H1 (cell line): ENCODE measurements around the gene POU3F1. TPM values are rescaled to one million over a fixed set of nuclear protein-coding genes. Genes with fewer than 3 reads are reported as not detected.

ENCODE experiments used
- CTCF ChIA-PET: fragments of 300-600 bp; sonication (Branson Sonifier 250); formaldehyde crosslinking; loops from one replicate; lab custom pipeline; 2021; ENCODE audit not compliant: partially characterized antibody; lab: Charles Lee
- POLR2A ChIA-PET: fragments of 300-600 bp; sonication (Branson Sonifier 250); formaldehyde crosslinking; loops from one replicate; lab custom pipeline; 2021; ENCODE audit warnings: inconsistent platforms; ENCODE audit not compliant: partially characterized antibody; lab: Charles Lee
- DNase-seq, 2 experiments: peaks; one replicate each; pipeline versions ENCODE4 v3.0.0 to v3.0.0-alpha.2; 2010 to 2022; ENCODE audit warnings: low spot score in 2 of 2, low read depth in 1 of 2, mixed read lengths in 1 of 2
- FAIRE-seq: peaks from 2 replicates; lab custom pipeline; 2011; peaks lifted over from hg19 to GRCh38; lab: Jason Lieb, UNC
- H2AFZ ChIP-seq: 2 replicates; pipeline ENCODE4 v1.8.1; 2012; ENCODE audit warnings: low read length, inconsistent platforms
- H2AK5ac ChIP-seq: 2 replicates; pipeline ENCODE4 v1.6.1; 2013; ENCODE audit warnings: low read depth, low read length
- H2BK120ac ChIP-seq: replicated peaks from 2 replicates; pipeline ENCODE3; 2013; ENCODE audit warnings: low read depth, low read length, inconsistent platforms
- H2BK12ac ChIP-seq: 2 replicates; pipeline ENCODE4 v1.6.1; 2013; ENCODE audit warnings: low read depth, low read length
- H2BK15ac ChIP-seq: 2 replicates; pipeline ENCODE4 v1.6.1; 2013; ENCODE audit warnings: low read length
- H2BK20ac ChIP-seq: 2 replicates; pipeline ENCODE4 v1.6.1; 2013; ENCODE audit warnings: low read length
- H2BK5ac ChIP-seq: 2 replicates; pipeline ENCODE4 v1.6.1; 2013; ENCODE audit warnings: low read depth, low read length
- H3K14ac ChIP-seq: 2 replicates; pipeline ENCODE4 v1.6.1; 2013; ENCODE audit warnings: inconsistent platforms; ENCODE audit not compliant: insufficient read length
- H3K18ac ChIP-seq: 2 replicates; pipeline ENCODE4 v1.6.1; 2013; ENCODE audit warnings: low read length; ENCODE audit errors: extremely low read depth
- H3K23ac ChIP-seq: 2 replicates; pipeline ENCODE4 v1.6.1; 2013; ENCODE audit warnings: inconsistent platforms; ENCODE audit not compliant: insufficient read length
- H3K23me2 ChIP-seq: 2 replicates; pipeline ENCODE4 v1.6.1; 2013; ENCODE audit warnings: low read depth, low read length
- H3K27ac ChIP-seq: 2 replicates; pipeline ENCODE4 v1.6.1; 2011; ENCODE audit warnings: low read depth, low read length, inconsistent platforms
- H3K27me3 ChIP-seq, 4 experiments: replicated peaks in 1 of 4; 1 replicate in 1 of 4; 2 replicates in 3 of 4; pipeline versions ENCODE4 v1.6.1 to v1.8.1; 2011 to 2013; ENCODE audit warnings: low read length in 3 of 4, mild to moderate bottlenecking in 3 of 4, inconsistent platforms in 2 of 4, mixed read lengths in 2 of 4, moderate library complexity in 1 of 4; ENCODE audit not compliant: control insufficient read depth in 3 of 4, insufficient read depth in 3 of 4; ENCODE audit errors: extremely low read depth in 1 of 4
- H3K36me3 ChIP-seq, 4 experiments: 2 replicates each; pipeline versions ENCODE4 v1.6.1 to v1.8.1; 2011 to 2013; ENCODE audit warnings: mild to moderate bottlenecking in 4 of 4, low read length in 3 of 4, moderate library complexity in 2 of 4, control low read depth in 1 of 4, inconsistent platforms in 1 of 4; ENCODE audit not compliant: insufficient read depth in 4 of 4, control insufficient read depth in 2 of 4
- H3K4ac ChIP-seq: replicated peaks from 2 replicates; pipeline ENCODE3; 2013; ENCODE audit warnings: low read length, low read depth, mixed read lengths, inconsistent platforms; ENCODE audit not compliant: insufficient read length
- H3K4me1 ChIP-seq, 4 experiments: replicated peaks in 1 of 4; 1 replicate in 1 of 4; 2 replicates in 3 of 4; pipeline versions ENCODE4 v1.6.1 to v1.8.1; 2011 to 2013; ENCODE audit warnings: low read length in 3 of 4, inconsistent platforms in 2 of 4, mixed read lengths in 1 of 4; ENCODE audit not compliant: insufficient read depth in 4 of 4, control insufficient read depth in 3 of 4
- H3K4me2 ChIP-seq, 2 experiments: 2 replicates each; pipeline versions ENCODE4 v1.6.1 to v1.8.1; 2011 to 2013; ENCODE audit warnings: low read depth in 2 of 2, low read length in 2 of 2, control low read depth in 1 of 2, inconsistent platforms in 1 of 2, mild to moderate bottlenecking in 1 of 2; ENCODE audit not compliant: insufficient read depth in 1 of 2
- H3K4me3 ChIP-seq, 4 experiments: fragments of 200-600, 300-600 bp in 1 of 4; sonication (generic), shearing (Covaris generic), sonication (Bioruptor Twin) in 1 of 4; 2 replicates each; pipeline versions ENCODE4 v1.5.1 to v1.8.1; 2011 to 2016; ENCODE audit warnings: low read length in 4 of 4, low read depth in 3 of 4, control low read depth in 2 of 4, inconsistent platforms in 2 of 4, mild to moderate bottlenecking in 2 of 4, mixed read lengths in 1 of 4, moderate library complexity in 1 of 4; ENCODE audit not compliant: insufficient read depth in 2 of 4; ENCODE audit errors: extremely low read depth in 1 of 4
- H3K56ac ChIP-seq: replicated peaks from 2 replicates; pipeline ENCODE3; 2013; ENCODE audit warnings: low read depth, mild to moderate bottlenecking, mixed read lengths, low read length, inconsistent platforms; ENCODE audit not compliant: insufficient read length
- H3K79me1 ChIP-seq: 2 replicates; pipeline ENCODE4 v1.6.1; 2013; ENCODE audit warnings: low read depth, low read length, control low read depth
- H3K79me2 ChIP-seq, 2 experiments: 2 replicates each; pipeline versions ENCODE4 v1.6.1 to v1.8.1; 2012 to 2013; ENCODE audit warnings: low read length in 2 of 2, mild to moderate bottlenecking in 2 of 2, inconsistent platforms in 1 of 2; ENCODE audit not compliant: insufficient read depth in 2 of 2, control insufficient read depth in 1 of 2
- H3K9ac ChIP-seq, 4 experiments: replicated peaks in 1 of 4; 1 replicate in 1 of 4; 2 replicates in 3 of 4; pipeline versions ENCODE4 v1.6.1 to v1.8.1; 2011 to 2013; ENCODE audit warnings: low read depth in 3 of 4, low read length in 3 of 4, control low read depth in 2 of 4, mild to moderate bottlenecking in 2 of 4, moderate library complexity in 2 of 4, inconsistent platforms in 1 of 4; ENCODE audit errors: extremely low read depth in 1 of 4
- H3K9me3 ChIP-seq, 2 experiments: 2 replicates each; pipeline versions ENCODE4 v1.6.1 to v1.8.1; 2012 to 2013; ENCODE audit warnings: mild to moderate bottlenecking in 2 of 2, moderate library complexity in 2 of 2, control low read depth in 1 of 2, inconsistent platforms in 1 of 2, low read depth in 1 of 2, low read length in 1 of 2, mixed read lengths in 1 of 2; ENCODE audit not compliant: insufficient read depth in 2 of 2
- H4K20me1 ChIP-seq, 2 experiments: replicated peaks in 1 of 2; 2 replicates each; pipeline versions ENCODE3 to v1.8.1; 2011 to 2013; ENCODE audit warnings: inconsistent platforms in 2 of 2, low read length in 2 of 2, mild to moderate bottlenecking in 1 of 2; ENCODE audit not compliant: insufficient read depth in 2 of 2, control insufficient read depth in 1 of 2
- H4K5ac ChIP-seq: 2 replicates; pipeline ENCODE4 v1.6.1; 2013; ENCODE audit warnings: low read length, low read depth, mixed read lengths, inconsistent platforms; ENCODE audit not compliant: insufficient read length
- H4K8ac ChIP-seq: 2 replicates; pipeline ENCODE4 v1.8.0; 2013; ENCODE audit warnings: mild to moderate bottlenecking, moderate library complexity, low read length, inconsistent platforms; ENCODE audit not compliant: insufficient read depth; ENCODE audit errors: extremely low read depth
- H4K91ac ChIP-seq: replicated peaks from 2 replicates; pipeline ENCODE3; 2013; ENCODE audit warnings: low read length, mixed read lengths, inconsistent platforms; ENCODE audit not compliant: insufficient read length
- BACH1 ChIP-seq: IDR thresholded peaks from 2 replicates; pipeline ENCODE4 v1.6.1; 2012; ENCODE audit warnings: low read length, improper control_type of control experiment
- HDAC2 ChIP-seq, 2 experiments: fragments of 300-600 bp in 1 of 2; sonication (generic) in 1 of 2; IDR thresholded peaks; 2 replicates each; pipeline ENCODE4 v1.6.1; 2011 to 2012; ENCODE audit warnings: low read depth in 2 of 2, low read length in 2 of 2, mild to moderate bottlenecking in 2 of 2, moderate library complexity in 2 of 2, borderline replicate concordance in 1 of 2, inconsistent platforms in 1 of 2
- POLR2AphosphoS5 ChIP-seq: IDR thresholded peaks from 2 replicates; pipeline ENCODE4 v1.6.1; 2011; ENCODE audit warnings: low read depth, low read length
- RXRA ChIP-seq: IDR thresholded peaks from 2 replicates; pipeline ENCODE4 v1.6.1; 2011; ENCODE audit warnings: low read depth, mild to moderate bottlenecking, low read length, moderate library complexity; ENCODE audit not compliant: insufficient read depth
- WGBS, 2 experiments: shearing (Covaris generic) in 1 of 2; methylation state at CpG; one replicate each; pipeline versions ENCODE4 v1.1.6 to v1.1.7; 2013 to 2015; ENCODE audit warnings: low lambda C conversion rate in 2 of 2, mixed read lengths in 2 of 2, inconsistent platforms in 1 of 2, low coverage in 1 of 2, missing lambda C conversion rate in 1 of 2; ENCODE audit not compliant: insufficient replicate concordance in 2 of 2, insufficient coverage in 1 of 2, insufficient read length in 1 of 2; ENCODE audit errors: extremely low coverage in 1 of 2, missing lambda C conversion rate in 1 of 2; 5-methylcytosine and 5-hydroxymethylcytosine counted together
- polyA plus RNA-seq, 7 experiments: library from polyadenylated mRNA; depleted of rRNA in 3 of 7; stranded (reverse) in 5 of 7; unstranded in 2 of 7; fragments of >200 nt in 5 of 7; fragments of 200-250 nt in 2 of 7; gene quantifications; 1 replicate in 5 of 7; 2 replicates in 1 of 7; 4 replicates in 1 of 7; pipeline versions ENCODE4 v1.2.1 to v1.2.3, GENCODE V29; 2011 to 2013; ENCODE audit warnings: missing spikeins in 2 of 7, mixed read lengths in 2 of 7
- total RNA-seq: library from RNA; stranded (reverse); fragmentation: NEBNext Ultra II Directional; extraction: Animal tissue kit (Norgen Biotek cat#: 25700); gene quantifications from 2 replicates; pipeline ENCODE4 v1.2.1, GENCODE V29; 2021

POU3F1 gene
- total and polyA plus RNA-seq, 2 of the 8 experiments (the other 6 are each of a cell fraction or from before 2014, with no cell fraction given) = 4.2 to 10.8 TPM

- Histone ChIP-seq H3K18ac (no peak overlapping the region), H4K91ac (no peak overlapping the region), H4K8ac (no peak overlapping the region), H3K23ac (no peak overlapping the region), H3K79me2 (no peaks in the 10 kb centered on the region), H3K23me2 (no peaks in the 10 kb centered on the region), H3K4me3 (no peak overlapping the region), H3K27me3 (no peaks in the 10 kb centered on the region), H3K9ac (no peak overlapping the region), H2AFZ (no peak overlapping the region), H2BK12ac (no peak overlapping the region; the same call in 1 of the 2 replicates), H3K79me1 (no peaks in the 10 kb centered on the region), H3K9me3 (no peaks in the 10 kb centered on the region), H2BK15ac (peak overlapping the region; percentile 62; the same call in 1 of the 2 replicates), H4K20me1 (peaks cover 0 to 2% of the 10 kb centered on the region in 2 experiments), H3K56ac (no peak overlapping the region), H4K5ac (no peak overlapping the region), H3K14ac (no peak overlapping the region), H3K4me1 (peaks cover 12 to 36% (median 25%) of the 10 kb centered on the region in 4 experiments), H3K27ac (no peak overlapping the region), H3K4ac (no peak overlapping the region), H3K4me2 (no peak overlapping the region), H2BK20ac (no peak overlapping the region), H3K36me3 (peaks cover 17 to 29% (median 27%) of the 10 kb centered on the region in 4 experiments), H2BK5ac (peak overlapping the region; percentile 35; the same call in 1 of the 2 replicates), H2AK5ac (no peak overlapping the region), H2BK120ac (no peak overlapping the region)
- DNase-seq (no peak), FAIRE-seq (no peak)
- 87% methylated on average over 19 of the region's 19 CpGs; no CpG with 5 or more reads in 1 of the 2 experiments for WGBS, 2 experiments
- POLR2A ChIA-PET = interaction anchor here (0.8 to 6.3 kb wide), 14 partner anchors 11 to 260 kb away, joined by 3 to 59 read pairs (median 3); partner anchors contain the start of genes POU3F1 and UTP11
- TF ChIP-seq RXRA = no peak
- TF ChIP-seq POLR2AphosphoS5 = peak; percentile 45; the same call in 1 of the 2 replicates
- TF ChIP-seq HDAC2 (IDR thresholded peaks at IDR 0.05; ENCODE audit: borderline replicate concordance in 1 of 2, low read depth in 2 of 2, low read length in 2 of 2) = no peak
- TF ChIP-seq BACH1 = no peak
- CTCF ChIA-PET = interaction anchor here (0.6 to 7.2 kb wide), 49 partner anchors 9 to 817 kb away, joined by 3 to 88 read pairs (median 3); partner anchors contain the start of gene SF3A3
These were observed 19.1 kb downstream of the POU3F1 start for GRCh38 chr1:38027201-38028104.
